ENCODE data around the gene CDC42BPA.

Gene CDC42BPA

GRCh38 chr1:227037121-227037520 is 281.2 kb downstream of the CDC42BPA start:
- peaks cover 58% of the 10 kb centered on the region for H3K36me3 Mint-ChIP-seq (ENCODE audit: low read depth)
- no peak for TF ChIP-seq CTCF (IDR thresholded peaks at IDR 0.05; ENCODE audit: unreplicated experiment in 3 of 3)
- H3K27me3 Mint-ChIP-seq (ENCODE audit: low read depth): no peaks in the 10 kb centered on the region
- H3K4me1 Mint-ChIP-seq: no peaks in the 10 kb centered on the region
- no peak overlapping the region for H3K4me3 Mint-ChIP-seq
- no peaks in the 10 kb centered on the region for H3K9me3 Mint-ChIP-seq
- H3K27ac Mint-ChIP-seq: no peak overlapping the region

- no peak overlapping the region for H3K4me3 Mint-ChIP-seq
- no peak for TF ChIP-seq CTCF (IDR thresholded peaks at IDR 0.05; ENCODE audit: unreplicated experiment in 3 of 3)
- H3K4me1 Mint-ChIP-seq: no peaks in the 10 kb centered on the region
- no peak overlapping the region for H3K27ac Mint-ChIP-seq
- no peaks in the 10 kb centered on the region for H3K27me3 Mint-ChIP-seq (ENCODE audit: low read depth)
- peaks cover 56% of the 10 kb centered on the region for H3K36me3 Mint-ChIP-seq (ENCODE audit: low read depth)
- H3K9me3 Mint-ChIP-seq: no peaks in the 10 kb centered on the region
Measured at GRCh38 chr1:227035316-227035715, 283.0 kb downstream of the CDC42BPA start.

GRCh38 chr1:227033880-227034279 is 284.4 kb downstream of the CDC42BPA start:
- Mint-ChIP-seq H3K27me3 (ENCODE audit: low read depth) (no peaks in the 10 kb centered on the region), H3K4me1 (no peaks in the 10 kb centered on the region), H3K9me3 (no peaks in the 10 kb centered on the region), H3K4me3 (no peak overlapping the region), H3K27ac (no peak overlapping the region), H3K36me3 (ENCODE audit: low read depth) (peaks cover 50% of the 10 kb centered on the region)
- no peak for TF ChIP-seq CTCF (IDR thresholded peaks at IDR 0.05; ENCODE audit: unreplicated experiment in 3 of 3)

GRCh38 chr1:227032396-227032795 is 285.9 kb downstream of the CDC42BPA start:
- no peak overlapping the region for H3K4me3 Mint-ChIP-seq
- no peaks in the 10 kb centered on the region for H3K9me3 Mint-ChIP-seq
- no peaks in the 10 kb centered on the region for H3K4me1 Mint-ChIP-seq
- H3K27ac Mint-ChIP-seq: no peak overlapping the region
- H3K27me3 Mint-ChIP-seq (ENCODE audit: low read depth): no peaks in the 10 kb centered on the region
- H3K36me3 Mint-ChIP-seq (ENCODE audit: low read depth): peaks cover 49% of the 10 kb centered on the region
- TF ChIP-seq CTCF (IDR thresholded peaks at IDR 0.05; ENCODE audit: unreplicated experiment in 3 of 3): no peak

- H3K27ac Mint-ChIP-seq: no peak overlapping the region
Measured at GRCh38 chr1:227016990-227017389, 301.3 kb downstream of the CDC42BPA start.

More at GRCh38 chr1:227016990-227017389, 301.3 kb downstream of the CDC42BPA start:
- Mint-ChIP-seq H3K27me3 (ENCODE audit: low read depth) (no peaks in the 10 kb centered on the region), H3K9me3 (peaks cover 24% of the 10 kb centered on the region), H3K4me3 (no peak overlapping the region), H3K36me3 (ENCODE audit: low read depth) (peaks cover 66% of the 10 kb centered on the region), H3K4me1 (no peaks in the 10 kb centered on the region)
- no peak for TF ChIP-seq CTCF (IDR thresholded peaks at IDR 0.05; ENCODE audit: unreplicated experiment in 3 of 3)
